Tongue (tissue), 2 donors: ENCODE measurements around the gene PRR35. TPM values are rescaled to one million over a fixed set of nuclear protein-coding genes. Genes with fewer than 3 reads are reported as not detected.

ENCODE experiments used
- DNase-seq: peaks from one replicate; pipeline ENCODE4 v3.0.0-alpha.2; 2015
- total RNA-seq: library from RNA; depleted of rRNA; stranded (reverse); fragments of >200 nt; gene quantifications from one replicate; pipeline ENCODE4 v1.2.3, GENCODE V29; 2014

PRR35 gene
- total RNA-seq, 1 donor from 2014 or later = not detected

DNA sequence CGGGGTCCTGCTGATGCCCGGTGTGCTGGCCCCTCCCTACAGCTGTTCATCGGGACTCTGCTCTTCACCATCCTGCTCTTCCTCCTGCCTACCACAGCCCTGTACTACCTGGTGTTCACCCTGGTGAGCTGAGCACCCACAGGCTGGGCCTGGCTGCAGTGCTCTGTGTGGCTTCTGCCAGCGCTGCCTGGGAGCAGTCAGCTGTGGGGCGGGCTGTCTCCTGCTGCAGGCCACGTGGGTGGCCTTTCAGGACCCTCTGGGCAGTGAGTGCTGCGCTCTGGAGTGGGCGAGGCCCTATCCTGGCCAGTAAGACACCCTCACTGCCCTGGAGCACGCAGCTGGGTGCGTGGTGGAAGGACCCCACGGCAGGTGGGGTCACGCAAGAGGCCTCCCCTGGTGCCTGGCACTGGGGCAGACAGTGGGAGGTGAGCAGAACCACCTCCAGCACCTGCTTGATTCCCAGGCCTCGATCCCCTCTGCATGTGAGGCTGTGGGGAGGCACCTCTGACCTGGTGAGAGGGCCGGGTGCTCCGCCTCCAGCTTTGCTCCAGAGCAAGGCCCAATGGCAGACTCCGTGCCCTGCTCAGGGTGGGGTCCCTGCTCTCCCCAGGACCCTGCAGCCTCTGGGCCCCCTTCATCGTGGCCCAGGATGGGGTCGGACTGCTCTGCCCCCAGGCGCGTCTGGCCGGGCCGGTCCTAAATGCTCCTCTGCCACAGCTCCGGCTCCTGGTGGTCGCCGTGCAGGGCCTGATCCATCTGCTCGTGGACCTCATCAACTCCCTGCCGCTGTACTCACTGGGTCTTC lies 20.1 kb downstream of the PRR35 start:
- DNase-seq = no peak

- DNase-seq = no peak
Measured at GRCh38 chr16:580946-581498, 20.8 kb downstream of the PRR35 start.

DNA sequence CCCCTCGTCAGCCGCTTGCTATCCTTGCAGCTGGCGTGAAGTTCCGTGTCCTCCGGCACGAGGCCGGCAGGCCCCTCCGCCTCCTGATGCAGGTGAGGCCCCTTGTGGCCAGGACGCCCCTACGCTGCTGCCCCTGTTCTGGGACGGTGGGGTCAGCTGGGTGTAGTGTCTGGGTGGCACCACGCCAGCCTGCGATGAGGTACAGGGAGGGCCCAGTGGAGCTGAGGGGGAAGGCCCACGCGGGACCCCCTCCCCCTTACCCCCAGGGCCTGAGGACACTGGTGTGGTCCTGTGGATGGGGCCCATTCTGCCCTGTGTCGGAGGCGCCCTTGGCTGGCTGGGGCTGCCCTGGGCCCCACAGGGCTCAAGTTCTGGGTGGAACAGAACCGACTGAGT lies 22.0 kb downstream of the PRR35 start:
- no peak for DNase-seq

DNA sequence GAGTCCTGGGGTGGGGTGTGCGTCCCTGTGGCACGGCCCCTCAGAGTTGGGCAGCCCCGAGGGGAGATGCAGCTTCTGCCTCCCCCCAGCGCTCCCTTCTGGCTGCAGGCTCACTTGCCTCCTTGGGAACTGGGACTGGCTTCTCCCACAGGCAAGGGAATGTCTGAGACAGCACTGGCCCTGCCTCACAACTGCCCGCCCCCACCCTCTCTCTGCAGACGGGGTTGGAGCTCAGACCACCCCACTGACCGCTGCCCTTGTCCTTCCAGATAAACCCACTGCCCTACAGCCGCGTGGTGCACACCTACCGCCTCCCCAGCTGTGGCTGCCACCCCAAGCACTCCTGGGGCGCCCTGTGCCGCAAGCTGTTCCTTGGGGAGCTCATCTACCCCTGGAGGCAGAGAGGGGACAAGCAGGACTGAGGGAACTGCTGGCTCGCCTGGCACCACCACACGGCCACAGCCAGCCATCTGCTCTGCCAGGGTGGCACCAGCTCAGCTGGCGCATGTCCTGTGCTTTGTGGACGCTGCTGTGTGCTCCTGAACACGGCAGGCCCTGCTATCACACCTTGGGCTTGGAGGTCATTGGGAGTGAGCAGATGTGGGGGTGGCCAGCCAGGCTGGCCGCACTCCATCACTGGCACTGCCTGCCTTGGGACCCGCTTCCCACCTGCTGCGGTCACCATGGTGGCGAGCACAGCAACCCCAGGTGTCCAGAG lies 22.6 kb downstream of the PRR35 start:
- DNase-seq = no peak

DNA sequence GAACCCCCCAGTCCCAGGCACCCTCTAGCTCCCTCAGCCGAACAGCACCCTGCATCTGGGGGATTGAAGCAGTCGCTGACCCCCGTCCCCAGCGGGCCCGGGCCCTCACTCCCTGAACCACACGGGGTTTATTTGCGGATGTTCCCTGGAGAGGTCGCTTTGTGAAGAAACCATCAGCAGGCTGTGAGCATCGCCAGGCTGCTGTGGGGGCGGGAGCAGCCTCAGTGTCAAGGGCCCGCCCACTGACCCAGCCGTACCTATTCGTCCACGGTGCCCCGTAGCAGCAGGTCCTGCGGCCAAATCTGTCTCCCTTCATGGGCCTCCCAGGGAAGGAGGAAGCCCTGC lies 23.2 kb downstream of the PRR35 start:
- no peak for DNase-seq

DNA sequence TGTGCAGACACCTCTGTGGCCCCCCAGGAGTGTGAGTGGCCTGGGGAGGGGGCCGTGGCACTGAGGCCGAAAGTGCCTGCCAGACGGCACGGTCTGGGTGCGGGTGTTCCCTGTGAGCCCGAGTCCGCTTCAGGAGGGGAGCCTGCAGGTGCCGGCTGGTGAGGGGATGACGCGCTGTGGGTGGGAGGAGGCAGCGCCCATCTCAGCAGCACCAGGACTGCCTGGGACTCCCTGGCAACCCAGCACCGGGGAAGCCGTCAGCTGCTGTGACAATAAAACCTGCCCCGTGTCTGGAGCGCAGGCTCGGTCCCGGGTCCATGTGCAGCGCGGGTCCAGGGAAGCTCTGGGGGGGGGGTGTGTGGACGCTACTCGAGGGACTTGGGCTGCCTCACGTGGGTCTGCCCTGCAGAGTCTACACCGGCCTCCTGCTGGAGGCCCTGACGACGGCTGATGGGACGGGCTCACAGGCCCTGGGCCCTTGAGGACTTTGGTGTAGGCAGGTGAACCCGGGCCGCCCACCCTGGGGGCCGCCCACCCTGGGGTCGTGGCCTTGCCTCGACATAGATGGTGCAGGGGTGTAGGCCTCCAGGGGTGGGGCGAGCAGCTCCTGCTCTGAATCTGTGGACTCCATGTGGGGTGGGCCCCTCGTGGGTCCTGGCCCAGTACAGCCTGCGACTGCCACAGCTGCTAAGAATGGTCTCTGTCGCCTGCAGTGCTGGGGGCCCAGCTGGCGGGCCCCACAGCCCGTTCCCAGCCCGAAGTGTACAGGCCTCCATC lies 23.8 kb downstream of the PRR35 start:
- no peak for DNase-seq

DNA sequence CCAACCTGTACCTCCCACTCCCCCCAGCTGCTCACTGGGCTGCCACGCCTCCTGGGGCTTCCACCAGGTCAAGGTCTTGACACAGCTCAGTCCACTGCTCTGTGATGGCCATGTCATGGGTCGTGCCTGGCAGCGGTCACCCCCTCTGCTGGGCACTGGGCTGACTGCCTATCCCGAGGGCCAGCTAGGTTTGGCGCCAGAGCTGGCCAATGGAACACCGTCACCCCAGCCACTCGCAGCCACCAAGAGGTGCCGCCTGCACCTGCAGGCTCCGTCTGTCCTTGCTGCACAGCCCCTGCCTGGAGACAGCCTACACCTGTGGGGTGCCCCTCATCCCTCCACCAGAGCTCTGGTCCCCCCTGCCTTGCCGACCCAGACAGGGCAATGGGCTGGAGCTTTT lies 25.2 kb downstream of the PRR35 start:
- DNase-seq = no peak

- no peak for DNase-seq
Measured at GRCh38 chr16:586047-586644, 26.0 kb downstream of the PRR35 start.

GRCh38 chr16:586645-587590 lies 26.7 kb downstream of the PRR35 start:
- DNase-seq = no peak

- DNase-seq = peak; percentile 67
Measured at GRCh38 chr16:588639-588888, 28.4 kb downstream of the PRR35 start.

GRCh38 chr16:588889-589657 lies 28.9 kb downstream of the PRR35 start:
- peak; percentile 98 for DNase-seq

- DNase-seq = peak; percentile 99
Measured at GRCh38 chr16:589658-590187, 29.5 kb downstream of the PRR35 start, which contains the start of gene RAB40C. Gene RAB40C (plus strand): TSS chr16:590066. CDS start chr16:590292, 226 bp downstream.

GRCh38 chr16:590188-590814 lies 30.1 kb downstream of the PRR35 start:
- peak; percentile 63 for DNase-seq

- no peak for DNase-seq
Measured at GRCh38 chr16:590815-591200, 30.6 kb downstream of the PRR35 start.

DNA sequence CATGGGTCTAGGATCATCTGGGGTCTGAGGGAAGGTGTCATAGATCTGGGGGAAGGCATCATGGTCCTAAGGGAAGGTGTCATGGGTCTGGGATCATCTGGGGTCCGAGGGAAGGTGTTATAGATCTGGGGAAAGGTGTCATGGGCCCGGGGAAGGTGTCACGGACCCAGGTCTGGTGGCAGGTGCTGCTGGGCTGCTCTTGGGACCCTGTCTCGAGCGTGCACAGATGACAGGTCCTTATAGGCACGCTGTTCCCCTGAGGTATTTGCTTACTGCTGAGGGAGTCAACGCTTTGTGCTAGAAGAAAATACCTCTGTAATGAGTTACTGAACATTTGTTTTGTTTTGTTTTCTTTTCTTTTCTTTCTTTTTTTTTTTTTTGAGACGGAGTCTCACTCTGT lies 31.0 kb downstream of the PRR35 start:
- DNase-seq = no peak

DNA sequence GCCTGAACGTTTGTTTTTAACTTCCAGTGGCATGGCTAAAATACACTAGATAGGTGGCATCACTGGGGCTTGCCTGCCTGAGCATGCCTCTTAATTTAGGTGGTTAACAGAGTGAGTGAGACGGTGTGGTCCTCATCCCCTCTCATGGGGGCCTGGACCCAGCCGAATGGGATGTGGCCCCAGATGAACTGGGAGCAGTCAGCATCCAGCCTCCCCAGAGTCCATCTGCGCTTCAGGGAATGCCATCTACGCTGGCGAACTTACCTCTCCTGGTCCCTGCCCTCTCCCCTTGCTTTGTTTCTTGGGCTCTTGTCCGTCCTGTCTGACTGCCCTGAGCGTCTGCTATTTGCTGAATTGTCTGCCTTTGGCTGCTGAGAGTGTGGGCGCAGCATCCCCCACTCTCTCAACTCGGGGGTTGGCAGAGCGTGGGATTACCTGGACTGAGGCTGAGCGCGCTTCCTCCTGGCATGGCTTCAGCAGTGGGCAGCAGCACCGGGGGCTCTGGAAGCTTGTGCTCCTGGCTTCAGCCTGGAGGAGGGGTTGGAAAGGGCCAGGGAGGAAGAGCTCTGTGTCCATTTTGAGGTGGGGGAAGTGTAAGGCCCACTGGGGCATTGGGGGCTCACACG lies 31.8 kb downstream of the PRR35 start:
- DNase-seq = no peak

DNA sequence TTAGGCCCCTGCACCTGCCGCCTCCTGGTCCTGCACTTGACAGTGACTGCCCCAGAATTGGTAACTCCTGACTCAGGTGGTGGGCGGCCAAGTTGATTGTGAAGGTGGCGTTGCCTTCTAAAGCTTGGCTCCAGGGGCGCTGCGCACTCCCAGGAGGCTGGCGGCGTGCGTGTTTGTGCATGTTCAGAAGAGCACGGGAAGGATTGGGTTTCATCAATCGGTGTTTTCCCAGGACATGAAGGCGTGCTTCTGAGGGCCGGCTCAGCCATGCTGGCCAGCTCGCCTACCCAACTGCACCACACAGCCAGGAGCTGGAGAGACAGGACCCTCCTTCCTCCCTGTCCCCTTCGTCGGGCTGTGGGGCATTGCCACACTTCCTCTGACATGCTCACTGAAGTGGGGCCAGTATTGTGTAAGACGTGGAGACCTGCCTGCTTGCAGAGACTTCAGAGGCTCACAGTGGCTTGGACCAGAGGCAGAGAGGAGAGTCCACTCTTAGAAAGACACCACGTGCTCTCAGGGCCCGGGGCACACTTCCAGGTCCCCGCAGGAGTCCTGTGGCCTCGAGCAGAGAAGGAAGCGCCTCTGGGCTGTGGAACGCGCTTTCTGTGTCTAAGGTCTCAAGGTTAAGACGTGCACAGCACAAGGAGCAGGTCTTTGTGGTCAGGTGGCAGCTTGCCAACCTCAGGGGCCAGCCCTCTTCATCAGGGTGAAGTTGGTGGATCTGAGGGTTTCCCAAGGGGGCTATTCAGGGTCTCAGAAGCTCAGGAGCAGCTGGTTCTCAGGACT lies 32.5 kb downstream of the PRR35 start:
- DNase-seq = peak; percentile 55

DNA sequence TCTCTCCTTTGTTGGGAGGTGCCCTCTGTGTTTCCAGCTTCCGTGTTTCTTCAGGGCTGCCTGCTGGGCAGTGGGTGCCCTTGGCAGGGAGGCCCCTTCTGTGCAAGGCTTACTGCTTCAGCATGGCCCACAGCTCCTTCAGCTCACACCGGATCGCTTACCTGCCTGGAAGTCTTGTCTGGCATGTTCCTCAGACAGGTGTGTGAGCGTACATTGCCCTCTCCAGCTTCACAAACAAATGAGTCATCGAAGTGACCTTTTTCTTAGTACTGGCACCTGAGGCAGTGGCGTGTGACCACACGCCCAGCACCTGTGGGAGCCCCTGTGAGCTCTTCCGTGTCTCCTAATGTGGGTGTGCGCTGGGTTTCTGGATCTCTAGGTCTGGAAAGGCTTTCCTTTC lies 33.2 kb downstream of the PRR35 start:
- DNase-seq = no peak

GRCh38 chr16:593807-594206 lies 33.6 kb downstream of the PRR35 start:
- DNase-seq = no peak
